GM18861 (cell line): Measurements from ENCODE around the gene PLA2G15.

Experiments used
- ATAC-seq: cut with Tn5 transposase; IDR thresholded peaks from one replicate; pipeline ENCODE4 v1.9.1; 2021; ENCODE audit not compliant: unreplicated experiment

Gene PLA2G15

GRCh38 chr16:68251832-68252231 is 6.7 kb downstream of the PLA2G15 start:
- ATAC-seq: no peak

GRCh38 chr16:68252383-68252782 is 7.2 kb downstream of the PLA2G15 start:
- no peak for ATAC-seq

GRCh38 chr16:68253721-68254120 is 8.5 kb downstream of the PLA2G15 start:
- no peak for ATAC-seq

- no peak for ATAC-seq
These were observed 10.5 kb downstream of the PLA2G15 start for GRCh38 chr16:68255712-68256111.

GRCh38 chr16:68257251-68257905 is 12.2 kb downstream of the PLA2G15 start:
- ATAC-seq: peak; percentile 39

GRCh38 chr16:68257906-68258800 is 13.0 kb downstream of the PLA2G15 start:
- peak; percentile 33 for ATAC-seq

GRCh38 chr16:68259007-68259825 is 14.0 kb downstream of the PLA2G15 start:
- ATAC-seq: no peak

- no peak for ATAC-seq
These were observed 18.5 kb downstream of the PLA2G15 start for GRCh38 chr16:68263559-68264127.

- peak; percentile 48 for ATAC-seq
These were observed 19.2 kb downstream of the PLA2G15 start, which contains the start of gene SLC7A6 for GRCh38 chr16:68264128-68265077. Gene SLC7A6 (plus strand): TSS chr16:68264526. CDS start chr16:68274727, 10,201 bp downstream.

GRCh38 chr16:68265078-68265920 is 20.1 kb downstream of the PLA2G15 start:
- no peak for ATAC-seq

GRCh38 chr16:68267612-68268405 is 22.6 kb downstream of the PLA2G15 start:
- ATAC-seq: no peak

- ATAC-seq: no peak
These were observed 24.6 kb downstream of the PLA2G15 start for GRCh38 chr16:68269793-68270192.

GRCh38 chr16:68270353-68270752 is 25.2 kb downstream of the PLA2G15 start:
- ATAC-seq: no peak

- ATAC-seq: no peak
These were observed 27.5 kb downstream of the PLA2G15 start for GRCh38 chr16:68272507-68273209.

- no peak for ATAC-seq
These were observed 28.3 kb downstream of the PLA2G15 start for GRCh38 chr16:68273459-68273858.

GRCh38 chr16:68273896-68274295 is 28.7 kb downstream of the PLA2G15 start:
- ATAC-seq: no peak

GRCh38 chr16:68274441-68274840 is 29.3 kb downstream of the PLA2G15 start:
- no peak for ATAC-seq
